Kidney (tissue), 14 donors: ENCODE results near the gene NFKBIB. TPM values are rescaled to one million over a fixed set of nuclear protein-coding genes. Genes with fewer than 3 reads are reported as not detected.

Experiments
- DNase-seq, 5 donors: peaks; one replicate each; pipeline ENCODE4 v3.0.0-alpha.2; 2013 to 2020
- FAIRE-seq: peaks from 2 replicates; lab custom pipeline; 2012; peaks lifted over from hg19 to GRCh38; lab: Jason Lieb, UNC
- H3K27ac ChIP-seq, 2 donors: one replicate each; pipeline ENCODE4 v1.7.0; 2013; ENCODE audit warnings: low read depth in 2 of 2, low read length in 2 of 2, inconsistent platforms in 1 of 2
- H3K27me3 ChIP-seq: one replicate; pipeline ENCODE4 v1.7.1; 2013; ENCODE audit warnings: low read length, inconsistent platforms; ENCODE audit not compliant: control insufficient read depth, insufficient read depth
- H3K36me3 ChIP-seq, 3 donors: one replicate each; pipeline versions ENCODE4 v1.7.0 to v1.7.1; 2013; ENCODE audit warnings: low read length in 3 of 3, control low read depth in 1 of 3, inconsistent platforms in 1 of 3; ENCODE audit not compliant: insufficient read depth in 3 of 3, control insufficient read depth in 2 of 3
- H3K4me1 ChIP-seq, 3 donors: one replicate each; pipeline versions ENCODE4 v1.7.0 to v1.7.1; 2013; ENCODE audit warnings: low read length in 3 of 3, inconsistent platforms in 1 of 3, low read depth in 1 of 3; ENCODE audit not compliant: control insufficient read depth in 2 of 3, insufficient read depth in 2 of 3
- H3K4me3 ChIP-seq, 3 donors: one replicate each; pipeline versions ENCODE4 v1.7.0 to v1.8.1; 2013; ENCODE audit warnings: low read length in 3 of 3, control low read depth in 1 of 3, inconsistent platforms in 1 of 3
- H3K9ac ChIP-seq, 3 donors: one replicate each; pipeline versions ENCODE4 v1.7.0 to v1.7.1; 2013; ENCODE audit warnings: low read length in 3 of 3, control low read depth in 1 of 3, inconsistent platforms in 1 of 3
- H3K9me3 ChIP-seq, 3 donors: one replicate each; pipeline versions ENCODE4 v1.7.0 to v1.7.1; 2013; ENCODE audit warnings: low read length in 3 of 3, control low read depth in 1 of 3, inconsistent platforms in 1 of 3; ENCODE audit not compliant: control insufficient read depth in 2 of 3, insufficient read depth in 1 of 3
- CTCF ChIP-seq: IDR thresholded peaks from 3 replicates; pipeline ENCODE4 v1.5.1; 2012; ENCODE audit warnings: mild to moderate bottlenecking, moderate library complexity, borderline replicate concordance; ENCODE audit not compliant: insufficient read depth; ENCODE audit errors: extremely low read depth
- intact Hi-C: fragments of 100-400 bp; cut with DNase I; formaldehyde crosslinking; loops from one replicate; pipeline ENCODE4 v1.11.1; 2022
- polyA plus RNA-seq: library from polyadenylated mRNA; stranded (reverse); fragments of 350-450 nt; fragmentation: Illumina TruSeq; extraction: RNeasy Lipid Tissue Mini Kit (QIAGEN cat#74804); gene quantifications from one replicate; pipeline ENCODE4 v1.2.3, GENCODE V29; 2014; ENCODE audit warnings: low read depth, low replicate concordance; ENCODE audit not compliant: insufficient read depth
- total RNA-seq: library from RNA; stranded (reverse); fragmentation: NEBNext Ultra II Directional; extraction: Animal tissue kit (Norgen Biotek cat#: 25700); gene quantifications from one replicate; pipeline ENCODE4 v1.2.1, GENCODE V29; 2021
- donor health status: control.
- donor health status: control.
- donor health status: control.
- donor health status: control.
- donor health status: control.
- donor health status: DM: yes; HTN: yes; CAD: no.
- donor health status: Normal renal cell carcinoma (clear cell type).

Gene NFKBIB
- total and polyA plus RNA-seq, 2 donors from 2014 or later, result 23.2 to 37.6 TPM

DNA sequence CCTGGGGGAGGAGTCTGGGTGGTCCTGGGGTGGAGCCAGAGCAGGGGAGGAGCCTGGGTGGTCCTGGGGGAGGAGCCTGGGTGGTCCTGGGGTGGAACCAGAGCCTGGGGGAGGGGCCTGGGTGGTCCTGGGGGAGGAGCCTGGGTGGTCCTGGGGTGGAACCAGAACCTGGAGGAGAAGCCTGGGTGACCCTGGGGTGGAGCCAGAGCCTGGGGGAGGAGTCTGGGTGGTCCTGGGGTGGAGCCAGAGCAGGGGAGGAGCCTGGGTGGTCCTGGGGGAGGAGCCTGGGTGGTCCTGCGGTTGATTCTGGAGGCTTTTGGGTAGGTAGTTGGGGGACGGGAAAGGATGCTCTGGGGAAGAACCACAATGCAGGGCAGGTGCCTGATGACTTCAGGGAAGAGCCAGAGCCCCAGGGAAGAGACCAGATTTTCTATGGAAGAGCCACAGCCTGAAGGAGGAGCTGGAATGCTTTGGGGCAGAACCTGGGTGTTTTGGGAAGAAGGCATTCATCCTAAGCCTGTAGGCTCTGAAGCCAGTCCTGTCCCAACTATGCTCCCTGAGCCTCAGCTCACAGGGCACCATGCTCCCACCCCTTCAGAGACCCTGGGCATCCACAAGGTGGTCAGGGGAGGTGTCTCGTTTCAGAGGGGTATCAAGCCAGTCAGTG is 45.9 kb downstream of the NFKBIB start:
- intact Hi-C loops, result no loop called here
- Histone ChIP-seq H3K27me3 (no peaks in the 10 kb centered on the region), H3K36me3 (peaks cover 3 to 16% (median 9%) of the 10 kb centered on the region in 3 donors), H3K9me3 (no peaks in the 10 kb centered on the region), H3K4me3 (no peak overlapping the region), H3K4me1 (peaks cover 0 to 7% (median 6%) of the 10 kb centered on the region in 3 donors), H3K27ac (no peak overlapping the region), H3K9ac (no peak overlapping the region)
- FAIRE-seq (no peak), DNase-seq (peak in 1 of 5 donors; percentile 51)
- no peak for TF ChIP-seq CTCF

DNA sequence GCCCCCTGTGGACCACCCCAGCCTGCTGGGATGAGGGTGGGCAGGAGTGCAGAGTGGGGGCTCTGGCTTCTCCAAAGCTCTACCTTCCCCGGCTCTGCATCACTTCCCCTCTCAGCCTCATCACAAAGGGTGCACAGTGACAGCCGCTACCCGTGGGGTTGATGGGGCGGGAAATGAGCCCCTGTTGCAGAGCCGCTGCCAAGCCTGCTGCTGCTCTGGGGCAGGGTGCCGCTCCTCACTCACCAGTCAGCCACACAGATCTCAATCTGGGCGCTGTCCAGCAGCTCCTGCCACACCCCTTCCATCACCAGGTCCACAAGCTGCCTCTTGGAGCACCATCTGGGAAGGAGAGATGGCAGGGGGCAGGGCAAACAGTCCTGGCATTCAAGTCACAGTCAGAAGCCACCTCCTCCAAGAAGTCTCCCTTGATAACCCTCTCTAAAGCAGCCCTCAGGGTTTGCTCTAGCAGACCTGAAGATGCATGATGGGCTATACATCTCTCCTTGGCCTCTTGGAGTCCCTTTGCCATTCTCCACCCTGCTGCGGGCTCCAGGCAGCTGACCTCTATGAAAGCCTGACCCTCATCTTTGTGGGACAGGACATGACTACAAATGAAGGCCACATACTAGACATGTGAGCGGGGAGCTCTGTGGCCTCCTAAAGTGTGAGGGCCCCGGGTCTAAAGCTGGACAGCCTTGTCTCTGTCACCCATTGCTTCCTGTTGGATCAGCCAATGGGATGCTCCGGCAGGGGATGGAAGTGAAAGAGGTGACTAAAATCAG is 46.7 kb downstream of the NFKBIB start:
- TF ChIP-seq CTCF, result no peak
- intact Hi-C loops, result no loop called here

DNA sequence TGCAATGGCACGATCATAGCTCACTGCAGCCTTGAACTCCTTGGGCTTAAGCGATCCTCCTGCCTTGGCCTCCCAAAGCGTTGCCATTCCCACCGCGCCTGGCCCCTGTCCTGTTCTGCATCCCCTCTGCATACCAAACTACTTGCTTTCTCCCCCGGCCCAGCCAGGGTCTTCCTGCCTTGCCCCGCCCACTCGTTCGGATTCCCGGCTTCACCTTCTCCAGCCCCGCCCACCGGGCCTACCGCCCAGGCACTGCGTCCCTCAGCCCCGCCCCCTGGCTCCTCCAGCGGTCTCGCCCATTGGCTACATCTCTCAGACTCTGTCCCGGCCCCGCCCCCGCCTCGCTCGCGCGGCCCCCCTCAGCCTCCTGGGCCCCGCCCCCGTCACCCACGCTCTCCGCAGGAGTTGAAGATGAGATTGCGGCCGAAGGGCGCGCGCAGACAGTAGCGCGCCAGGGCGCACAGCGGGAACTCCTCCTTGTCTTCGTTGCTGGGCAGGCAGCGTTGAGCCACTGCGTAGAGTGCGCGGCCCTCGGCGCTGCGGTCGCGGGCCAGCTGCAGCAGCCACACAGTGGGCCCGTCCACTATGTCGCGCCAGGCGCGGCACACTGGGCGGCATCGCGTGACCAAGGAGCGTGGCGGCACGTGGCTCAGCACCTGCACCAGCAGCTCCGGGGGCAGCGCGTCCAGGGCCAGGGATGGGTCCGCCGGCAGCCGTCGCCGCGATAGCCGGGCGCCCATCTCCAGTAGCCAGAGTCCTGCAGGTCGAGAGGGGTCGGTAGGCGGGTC is 50.0 kb downstream of the NFKBIB start:
- intact Hi-C loops, result no loop called here
- H3K4me3 ChIP-seq, result peak overlapping the region in 1 of 3 donors; percentile 48
- TF ChIP-seq CTCF, result no peak
- DNase-seq, result peak; percentile 93 to 97 (median 96)
- H3K36me3 ChIP-seq, result peaks cover 0 to 12% (median 4%) of the 10 kb centered on the region in 3 donors
- H3K9ac ChIP-seq, result no peak overlapping the region
- peak overlapping the region in 1 of 2 donors; percentile 17 for H3K27ac ChIP-seq
- H3K4me1 ChIP-seq, result peaks cover 0 to 15% (median 15%) of the 10 kb centered on the region in 3 donors
- FAIRE-seq, result no peak
- H3K27me3 ChIP-seq, result no peaks in the 10 kb centered on the region
- H3K9me3 ChIP-seq, result no peaks in the 10 kb centered on the region

More for the DNA sequence above, 46.7 kb downstream of the NFKBIB start:
- peaks cover 3 to 16% (median 9%) of the 10 kb centered on the region in 3 donors for H3K36me3 ChIP-seq
- H3K9ac ChIP-seq, result no peak overlapping the region
- H3K4me3 ChIP-seq, result no peak overlapping the region
- H3K27me3 ChIP-seq, result no peaks in the 10 kb centered on the region
- H3K27ac ChIP-seq, result no peak overlapping the region
- FAIRE-seq, result no peak
- H3K4me1 ChIP-seq, result peaks cover 0 to 7% (median 7%) of the 10 kb centered on the region in 3 donors
- no peaks in the 10 kb centered on the region for H3K9me3 ChIP-seq
- DNase-seq, result peak in 1 of 5 donors; percentile 31
